ENCODE measurements around the gene SLC22A16.
"Not testable (repeated sequence)": the region's sequence is repeated elsewhere in the genome, so short reads cannot be mapped to it uniquely, and the experiment has no call there.

SLC22A16 gene

DNA sequence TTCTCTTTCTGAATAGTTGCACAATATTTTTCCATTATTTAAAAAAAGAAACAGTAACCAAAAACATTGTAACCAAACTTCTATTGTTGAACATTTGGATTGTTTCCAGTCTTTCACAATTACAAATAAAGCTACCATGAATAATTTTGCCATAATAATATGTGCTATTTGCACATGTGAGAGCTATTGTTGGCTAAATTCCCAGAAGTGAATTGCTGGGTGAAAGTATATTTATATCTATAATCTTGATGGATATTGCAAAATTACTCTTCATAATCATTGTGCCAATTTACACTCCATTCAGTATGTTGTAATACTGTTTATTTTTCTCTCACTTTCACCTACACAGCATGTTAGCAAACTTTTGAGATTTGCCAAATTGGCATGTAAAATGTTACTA, 36.6 kb upstream of the SLC22A16 start:
- no peak overlapping the region for H3K4me3 ChIP-seq (ENCODE audit: low read depth in 1 of 2, low read length in 1 of 2)
- no peaks in the 10 kb centered on the region for H3K9me3 ChIP-seq
- no peaks in the 10 kb centered on the region for H3K4me1 ChIP-seq (ENCODE audit: control insufficient read depth in 1 of 2, insufficient read depth in 1 of 2, low read depth in 1 of 2, low read length in 1 of 2)
- no peak overlapping the region for H3K27ac ChIP-seq
- no peaks in the 10 kb centered on the region for H3K36me3 ChIP-seq
- TF ChIP-seq, protein P1, sequence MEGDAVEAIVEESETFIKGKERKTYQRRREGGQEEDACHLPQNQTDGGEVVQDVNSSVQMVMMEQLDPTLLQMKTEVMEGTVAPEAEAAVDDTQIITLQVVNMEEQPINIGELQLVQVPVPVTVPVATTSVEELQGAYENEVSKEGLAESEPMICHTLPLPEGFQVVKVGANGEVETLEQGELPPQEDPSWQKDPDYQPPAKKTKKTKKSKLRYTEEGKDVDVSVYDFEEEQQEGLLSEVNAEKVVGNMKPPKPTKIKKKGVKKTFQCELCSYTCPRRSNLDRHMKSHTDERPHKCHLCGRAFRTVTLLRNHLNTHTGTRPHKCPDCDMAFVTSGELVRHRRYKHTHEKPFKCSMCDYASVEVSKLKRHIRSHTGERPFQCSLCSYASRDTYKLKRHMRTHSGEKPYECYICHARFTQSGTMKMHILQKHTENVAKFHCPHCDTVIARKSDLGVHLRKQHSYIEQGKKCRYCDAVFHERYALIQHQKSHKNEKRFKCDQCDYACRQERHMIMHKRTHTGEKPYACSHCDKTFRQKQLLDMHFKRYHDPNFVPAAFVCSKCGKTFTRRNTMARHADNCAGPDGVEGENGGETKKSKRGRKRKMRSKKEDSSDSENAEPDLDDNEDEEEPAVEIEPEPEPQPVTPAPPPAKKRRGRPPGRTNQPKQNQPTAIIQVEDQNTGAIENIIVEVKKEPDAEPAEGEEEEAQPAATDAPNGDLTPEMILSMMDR (IDR thresholded peaks at IDR 0.05) = no peak
- no peaks in the 10 kb centered on the region for H3K27me3 ChIP-seq

DNA sequence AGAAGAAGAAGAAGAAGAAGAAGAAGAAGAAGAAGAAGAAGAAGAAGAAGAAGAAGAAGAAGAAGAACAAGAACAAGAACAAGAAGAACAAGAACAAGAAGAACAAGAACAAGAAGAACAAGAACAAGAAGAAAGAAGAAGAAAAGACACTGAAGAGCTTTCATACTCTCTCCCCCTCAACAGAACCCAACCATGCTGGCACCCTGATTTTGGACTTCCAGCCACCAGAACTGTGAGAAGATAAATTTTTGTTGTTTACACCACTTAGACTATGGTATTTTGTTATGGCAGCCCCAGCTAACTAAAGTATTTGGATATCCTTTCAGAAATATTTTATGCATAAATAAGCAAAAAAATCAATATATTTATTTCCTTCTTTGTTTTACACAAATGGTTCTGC, 36.1 kb upstream of the SLC22A16 start:
- H3K4me3 ChIP-seq (ENCODE audit: low read depth in 1 of 2, low read length in 1 of 2); H3K27me3 ChIP-seq; H3K4me1 ChIP-seq (ENCODE audit: control insufficient read depth in 1 of 2, insufficient read depth in 1 of 2, low read depth in 1 of 2, low read length in 1 of 2); H3K27ac ChIP-seq; H3K36me3 ChIP-seq; H3K9me3 ChIP-seq: not testable (repeated sequence)

DNA sequence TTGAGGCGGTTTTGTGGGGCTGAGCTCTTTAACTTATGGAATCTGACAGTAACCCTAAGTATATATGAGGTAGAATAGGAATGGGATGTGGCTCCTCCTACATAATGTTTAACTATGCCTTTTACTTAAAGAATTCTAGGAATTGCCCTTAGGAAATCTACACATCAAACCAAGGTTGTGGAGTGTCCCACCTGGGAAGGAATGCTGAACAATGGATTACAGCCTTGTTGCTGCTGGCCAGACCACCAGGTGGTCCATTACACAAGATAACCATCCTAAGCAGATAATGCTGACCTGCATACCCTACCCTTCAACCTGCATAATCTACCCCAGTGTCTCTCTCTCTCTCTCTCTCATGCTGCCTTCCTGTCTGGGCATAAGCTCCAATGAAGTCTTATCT, 35.0 kb upstream of the SLC22A16 start:
- no peaks in the 10 kb centered on the region for H3K4me1 ChIP-seq (ENCODE audit: control insufficient read depth in 1 of 2, insufficient read depth in 1 of 2, low read depth in 1 of 2, low read length in 1 of 2)
- no peaks in the 10 kb centered on the region for H3K36me3 ChIP-seq
- H3K27me3 ChIP-seq = no peaks in the 10 kb centered on the region
- TF ChIP-seq, protein P1 (IDR thresholded peaks at IDR 0.05) = no peak
- H3K4me3 ChIP-seq (ENCODE audit: low read depth in 1 of 2, low read length in 1 of 2) = no peak overlapping the region
- no peak overlapping the region for H3K27ac ChIP-seq
- no peaks in the 10 kb centered on the region for H3K9me3 ChIP-seq

DNA sequence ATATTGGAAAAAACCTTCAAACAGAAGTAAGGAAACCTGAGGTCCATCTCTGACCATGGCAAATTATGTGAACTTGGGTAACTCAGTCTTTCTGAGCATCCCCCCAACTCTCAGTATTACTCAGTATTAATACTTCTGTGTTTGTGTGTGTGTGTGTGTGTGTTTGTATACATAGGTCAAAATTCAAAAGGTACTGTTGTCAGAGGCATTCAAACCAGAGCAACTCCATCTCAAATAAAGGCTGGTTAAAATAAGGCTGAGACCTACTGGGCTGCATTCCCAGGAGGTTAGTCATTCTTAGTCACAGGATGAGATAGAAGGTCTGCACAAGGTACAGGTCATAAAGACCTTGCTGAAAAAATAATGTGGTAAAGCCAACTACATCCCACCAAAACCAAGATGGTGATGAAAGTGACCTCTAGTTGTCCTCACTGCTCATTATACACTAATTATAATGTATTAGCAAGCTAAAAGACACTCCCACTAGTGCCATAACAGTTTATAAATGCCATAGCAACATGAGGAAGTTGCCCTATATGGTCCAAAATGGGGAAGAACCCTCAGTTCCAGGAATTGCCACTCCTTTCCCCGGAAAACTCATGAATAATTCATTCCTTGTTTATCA, 33.3 kb upstream of the SLC22A16 start:
- TF ChIP-seq, protein P1 (IDR thresholded peaks at IDR 0.05) = no peak
- Histone ChIP-seq H3K36me3 (no peaks in the 10 kb centered on the region), H3K27ac (no peak overlapping the region), H3K27me3 (no peaks in the 10 kb centered on the region), H3K4me1 (ENCODE audit: control insufficient read depth in 1 of 2, insufficient read depth in 1 of 2, low read depth in 1 of 2, low read length in 1 of 2) (no peaks in the 10 kb centered on the region), H3K4me3 (ENCODE audit: low read depth in 1 of 2, low read length in 1 of 2) (no peak overlapping the region), H3K9me3 (no peaks in the 10 kb centered on the region)

DNA sequence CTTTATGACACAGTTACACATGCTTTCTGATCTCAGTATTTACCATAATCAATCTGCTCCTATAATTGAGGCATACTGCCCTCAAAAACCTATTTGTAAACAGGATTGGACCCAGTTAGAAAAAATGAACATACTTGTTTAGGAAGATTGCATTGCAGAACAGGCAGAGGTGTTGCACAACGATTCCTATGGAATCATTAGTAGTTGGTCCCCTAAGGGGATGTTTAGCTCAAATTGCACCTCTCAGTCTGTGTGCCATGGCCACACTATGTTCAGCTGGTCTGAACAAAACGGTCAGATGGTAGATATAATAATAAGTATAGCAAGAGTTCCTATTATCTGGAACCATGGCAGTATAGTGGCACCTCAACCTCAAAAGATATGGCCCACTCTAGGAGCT, 28.5 kb upstream of the SLC22A16 start:
- H3K9me3 ChIP-seq; H3K27ac ChIP-seq; H3K4me3 ChIP-seq (ENCODE audit: low read depth in 1 of 2, low read length in 1 of 2): not testable (repeated sequence)

DNA sequence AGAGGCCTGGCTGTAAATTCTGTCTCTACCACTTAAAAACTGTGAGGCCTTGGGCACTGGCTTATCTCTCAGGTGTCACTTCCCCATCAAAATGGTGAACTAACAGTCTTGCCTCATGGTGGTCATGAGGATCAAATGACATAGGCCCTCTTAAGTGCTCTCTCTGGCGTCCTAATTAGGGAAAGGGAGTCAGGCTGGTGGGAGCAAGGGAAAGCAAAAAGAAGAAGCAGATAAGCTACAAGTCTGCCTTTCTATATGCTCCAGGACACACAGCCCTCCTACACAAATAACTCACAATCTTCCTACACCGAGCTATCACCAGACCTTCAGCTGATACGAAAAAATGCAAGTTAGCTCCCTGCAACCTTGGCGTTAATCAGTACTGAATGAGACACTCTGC, 19.5 kb upstream of the SLC22A16 start:
- Histone ChIP-seq H3K4me3 (ENCODE audit: low read depth in 1 of 2, low read length in 1 of 2) (no peak overlapping the region), H3K4me1 (ENCODE audit: control insufficient read depth in 1 of 2, insufficient read depth in 1 of 2, low read depth in 1 of 2, low read length in 1 of 2) (no peaks in the 10 kb centered on the region)

More for the DNA sequence above, 28.5 kb upstream of the SLC22A16 start:
- H3K36me3 ChIP-seq; H3K4me1 ChIP-seq (ENCODE audit: control insufficient read depth in 1 of 2, insufficient read depth in 1 of 2, low read depth in 1 of 2, low read length in 1 of 2); H3K27me3 ChIP-seq: not testable (repeated sequence)

More for the DNA sequence above, 19.5 kb upstream of the SLC22A16 start:
- TF ChIP-seq, protein P1 (IDR thresholded peaks at IDR 0.05) = no peak
- H3K27me3 ChIP-seq = no peaks in the 10 kb centered on the region
- no peaks in the 10 kb centered on the region for H3K36me3 ChIP-seq
- H3K9me3 ChIP-seq = no peaks in the 10 kb centered on the region
- no peak overlapping the region for H3K27ac ChIP-seq

Measured in neutrophil (primary cell).